NCI-H2171 (cell line): ENCODE data around the gene GAL3ST1.
"Not testable (repeated sequence)": the region's sequence is repeated elsewhere in the genome, so short reads cannot be mapped to it uniquely, and the experiment has no call there.

Experiments
- DNase-seq: peaks from one replicate; lab custom pipeline; 2025; lab: John Stamatoyannopoulos, UW

Gene GAL3ST1

GRCh38 chr22:30574095-30574981 lies at the start of gene GAL3ST1:
GAL3ST1 (minus strand) TSS chr22:30574665; CDS start chr22:30557392, 17,273 bp downstream.
- peak; percentile 37 for DNase-seq

- DNase-seq = not testable (repeated sequence)
Measured at GRCh38 chr22:30619909-30620308, 45.4 kb upstream of the GAL3ST1 start.

GRCh38 chr22:30617819-30618218 lies 43.4 kb upstream of the GAL3ST1 start:
- no peak for DNase-seq

- DNase-seq = no peak
Measured at GRCh38 chr22:30615543-30615954, 41.1 kb upstream of the GAL3ST1 start.

- no peak for DNase-seq
Measured at GRCh38 chr22:30614879-30615278, 40.4 kb upstream of the GAL3ST1 start.

GRCh38 chr22:30614268-30614667 lies 39.8 kb upstream of the GAL3ST1 start:
- no peak for DNase-seq

- DNase-seq = no peak
Measured at GRCh38 chr22:30612789-30613188, 38.3 kb upstream of the GAL3ST1 start.

- DNase-seq = no peak
Measured at GRCh38 chr22:30611197-30611596, 36.7 kb upstream of the GAL3ST1 start.

GRCh38 chr22:30610299-30610698 lies 35.8 kb upstream of the GAL3ST1 start:
- no peak for DNase-seq

GRCh38 chr22:30609260-30610185 lies 35.1 kb upstream of the GAL3ST1 start:
- DNase-seq = no peak

- no peak for DNase-seq
Measured at GRCh38 chr22:30607939-30608338, 33.5 kb upstream of the GAL3ST1 start.

- no peak for DNase-seq
Measured at GRCh38 chr22:30607300-30607930, 33.0 kb upstream of the GAL3ST1 start.

GRCh38 chr22:30606455-30607299 lies 32.2 kb upstream of the GAL3ST1 start, which contains the start of gene TCN2:
TCN2 (plus strand) TSS chr22:30607174; CDS start chr22:30607332, 158 bp downstream.
- DNase-seq = peak; percentile 51

- DNase-seq = no peak
Measured at GRCh38 chr22:30605449-30606110, 31.1 kb upstream of the GAL3ST1 start.

- DNase-seq = no peak
Measured at GRCh38 chr22:30604723-30605122, 30.3 kb upstream of the GAL3ST1 start.

- DNase-seq = no peak
Measured at GRCh38 chr22:30603801-30604200, 29.3 kb upstream of the GAL3ST1 start.

GRCh38 chr22:30602049-30602448 lies 27.6 kb upstream of the GAL3ST1 start:
- DNase-seq = no peak

- DNase-seq = no peak
Measured at GRCh38 chr22:30601464-30601863, 27.0 kb upstream of the GAL3ST1 start.

- no peak for DNase-seq
Measured at GRCh38 chr22:30600921-30601320, 26.5 kb upstream of the GAL3ST1 start.

GRCh38 chr22:30598986-30599385 lies 24.5 kb upstream of the GAL3ST1 start:
- no peak for DNase-seq

- no peak for DNase-seq
Measured at GRCh38 chr22:30596886-30597285, 22.4 kb upstream of the GAL3ST1 start.
